ENCODE data around the gene DSCAM.

- no peak for TF ChIP-seq EZH2 (IDR thresholded peaks at IDR 0.05; ENCODE audit: low read length, missing control alignments)
- no peak for TF ChIP-seq CTCF (conservative IDR thresholded peaks at IDR 0.05 in 1 of 2, IDR thresholded peaks at IDR 0.05 in 1 of 2; ENCODE audit: low read depth in 1 of 2, low read length in 2 of 2)
Measured at GRCh38 chr21:40438616-40439015, 408.3 kb downstream of the DSCAM start.
